GM18858 (cell line): Measurements from ENCODE around the gene BAZ1A.
"Not testable (repeated sequence)": the region's sequence is repeated elsewhere in the genome, so short reads cannot be mapped to it uniquely, and the experiment has no call there.

Experiments
- ATAC-seq: cut with Tn5 transposase; IDR thresholded peaks from one replicate; pipeline ENCODE4 v1.9.1; 2021; ENCODE audit not compliant: unreplicated experiment

BAZ1A gene

GRCh38 chr14:34858765-34859164, 16.4 kb downstream of the BAZ1A start:
- ATAC-seq, result no peak

- ATAC-seq, result no peak
Observed at GRCh38 chr14:34857689-34858449, 17.3 kb downstream of the BAZ1A start.

GRCh38 chr14:34853041-34853440, 22.1 kb downstream of the BAZ1A start:
- ATAC-seq, result no peak

- ATAC-seq, result no peak
Observed at GRCh38 chr14:34851395-34851794, 23.8 kb downstream of the BAZ1A start.

- ATAC-seq, result no peak
Observed at GRCh38 chr14:34845869-34846268, 29.3 kb downstream of the BAZ1A start.

- no peak for ATAC-seq
Observed at GRCh38 chr14:34843011-34843554, 32.1 kb downstream of the BAZ1A start.

- no peak for ATAC-seq
Observed at GRCh38 chr14:34837801-34838322, 37.3 kb downstream of the BAZ1A start.

- no peak for ATAC-seq
Observed at GRCh38 chr14:34835312-34835711, 39.8 kb downstream of the BAZ1A start.

- peak; percentile 55 for ATAC-seq
Observed at GRCh38 chr14:34833549-34834523, 41.3 kb downstream of the BAZ1A start.

- ATAC-seq, result no peak
Observed at GRCh38 chr14:34826661-34827060, 48.5 kb downstream of the BAZ1A start.

- ATAC-seq, result no peak
Observed at GRCh38 chr14:34824826-34825225, 50.3 kb downstream of the BAZ1A start.

- ATAC-seq, result no peak
Observed at GRCh38 chr14:34824256-34824655, 50.9 kb downstream of the BAZ1A start.

- no peak for ATAC-seq
Observed at GRCh38 chr14:34817768-34818167, 57.4 kb downstream of the BAZ1A start.

- ATAC-seq, result no peak
Observed at GRCh38 chr14:34810028-34810427, 65.1 kb downstream of the BAZ1A start.

- ATAC-seq, result no peak
Observed at GRCh38 chr14:34806257-34806656, 68.9 kb downstream of the BAZ1A start.

GRCh38 chr14:34804933-34805332, 70.2 kb downstream of the BAZ1A start:
- ATAC-seq, result no peak

- not testable (repeated sequence) for ATAC-seq
Observed at GRCh38 chr14:34798861-34799260, 76.3 kb downstream of the BAZ1A start.

- ATAC-seq, result no peak
Observed at GRCh38 chr14:34797747-34798583, 77.2 kb downstream of the BAZ1A start.

GRCh38 chr14:34796902-34797301, 78.3 kb downstream of the BAZ1A start:
- ATAC-seq, result no peak

GRCh38 chr14:34794941-34795340, 80.2 kb downstream of the BAZ1A start:
- no peak for ATAC-seq
